Stomach (tissue), 9 donors: Measurements from ENCODE around the gene TRAF3. TPM values are rescaled to one million over a fixed set of nuclear protein-coding genes. Genes with fewer than 3 reads are reported as not detected.

Source experiments
- DNase-seq, 2 donors: peaks; one replicate each; pipeline versions ENCODE4 v3.0.0 to v3.0.0-alpha.2; 2013 to 2019
- H3K27ac ChIP-seq, 5 donors: fragments of 200-600 bp in 4 of 5; sonication (generic) in 4 of 5; one replicate each; pipeline ENCODE4 v1.5.1; 2013 to 2019; ENCODE audit warnings: mild to moderate bottlenecking in 1 of 5, moderate library complexity in 1 of 5
- H3K27me3 ChIP-seq, 3 donors: fragments of 200-600 bp; sonication (generic); one replicate each; pipeline ENCODE4 v1.5.1; 2017 to 2019; ENCODE audit warnings: mixed run types in 1 of 3
- H3K36me3 ChIP-seq, 4 donors: fragments of 200-600 bp; sonication (generic); 1 replicate in 3 of 4; 2 replicates in 1 of 4; pipeline ENCODE4 v1.5.1; 2016 to 2019
- H3K4me1 ChIP-seq, 4 donors: fragments of 200-600 bp; sonication (generic); one replicate each; pipeline ENCODE4 v1.5.1; 2016 to 2019
- H3K4me3 ChIP-seq, 4 donors: fragments of 200-600 bp; sonication (generic) in 3 of 4; one replicate each; pipeline ENCODE4 v1.5.1; 2016 to 2019; ENCODE audit warnings: mild to moderate bottlenecking in 1 of 4
- H3K9me3 ChIP-seq, 4 donors: fragments of 200-600 bp; sonication (generic); one replicate each; pipeline ENCODE4 v1.5.1; 2016 to 2019
- CTCF ChIP-seq, 7 experiments: fragments of 450-650 bp in 4 of 7; fragments of 200-600 bp in 3 of 7; sonication (generic) in 3 of 7; IDR thresholded peaks; one replicate each; pipeline ENCODE4 v1.5.1; 2016 to 2019; ENCODE audit warnings: antibody characterized with exemption in 7 of 7, control low read depth in 2 of 7, mild to moderate bottlenecking in 1 of 7
- EP300 ChIP-seq: sonication (generic); formaldehyde crosslinking; IDR thresholded peaks from one replicate; pipeline ENCODE4 v1.6.1; 2017; ENCODE audit warnings: antibody characterized with exemption
- POLR2A ChIP-seq, 4 donors: fragments of 450-650 bp; IDR thresholded peaks; one replicate each; pipeline ENCODE4 v1.6.1; 2016; ENCODE audit warnings: antibody characterized with exemption in 4 of 4, control low read depth in 2 of 4, mild to moderate bottlenecking in 1 of 4, moderate library complexity in 1 of 4
- POLR2AphosphoS5 ChIP-seq, 3 donors: sonication (generic); formaldehyde crosslinking; IDR thresholded peaks; one replicate each; pipeline ENCODE4 v1.6.1; 2016; ENCODE audit warnings: antibody characterized with exemption in 3 of 3
- WGBS, 5 donors: extraction: QIAGEN DNeasy Blood & Tissue Kit in 3 of 5; methylation state at CpG; one replicate each; pipeline versions ENCODE4 v1.1.5 to v1.1.7; 2013 to 2018; 5-methylcytosine and 5-hydroxymethylcytosine counted together
- intact Hi-C: fragments of 100-400 bp; cut with DNase I; formaldehyde crosslinking; loops from one replicate; pipeline ENCODE4 v1.15.1; 2023; ENCODE audit warnings: low total_unique reads
- polyA plus RNA-seq, 3 donors: library from polyadenylated mRNA; stranded (reverse); fragments of 200-250 nt; gene quantifications; one replicate each; pipeline ENCODE4 v1.2.3, GENCODE V29; 2013
- total RNA-seq, 5 donors: library from RNA; depleted of rRNA; stranded (reverse); fragments of >200 nt; gene quantifications; one replicate each; pipeline versions ENCODE4 v1.1.0 to v1.2.3, GENCODE V29; 2014 to 2016
- donor health status: healthy with polysubstance abuse.
- donor health status: Bipolar disorder and iron deficiency.
- donor health status: healthy.

The TRAF3 gene
- total and polyA plus RNA-seq, 8 donors, result 3.5 to 30.1 (median 6.3) TPM

- 93 to 98% (median 97%) methylated on average over 10 to 14 of the region's 14 CpGs for WGBS, 5 donors
- no peak for TF ChIP-seq POLR2AphosphoS5 (IDR thresholded peaks at IDR 0.05)
- TF ChIP-seq CTCF (IDR thresholded peaks at IDR 0.05), result no peak
- no peak for TF ChIP-seq EP300
- no peak for TF ChIP-seq POLR2A (IDR thresholded peaks at IDR 0.05)
- peaks cover 0 to 25% (median 13%) of the 10 kb centered on the region in 4 donors for H3K36me3 ChIP-seq
- no peaks in the 10 kb centered on the region for H3K4me1 ChIP-seq
- no peak overlapping the region for H3K4me3 ChIP-seq
- no peaks in the 10 kb centered on the region for H3K27me3 ChIP-seq
- H3K9me3 ChIP-seq, result no peaks in the 10 kb centered on the region
- intact Hi-C loops, result no loop called here
- no peak overlapping the region for H3K27ac ChIP-seq
- no peak for DNase-seq
Observed at GRCh38 chr14:102750376-102750775, 26.9 kb upstream of the TRAF3 start.

GRCh38 chr14:102751088-102751487, 26.2 kb upstream of the TRAF3 start:
- H3K4me3 ChIP-seq, result no peak overlapping the region
- intact Hi-C loops, result no loop called here
- WGBS, 5 donors, result 85 to 96% (median 91%) methylated on average over 12 to 16 of the region's 16 CpGs
- no peak for TF ChIP-seq CTCF (IDR thresholded peaks at IDR 0.05)
- TF ChIP-seq EP300, result no peak
- no peak for TF ChIP-seq POLR2AphosphoS5 (IDR thresholded peaks at IDR 0.05)
- TF ChIP-seq POLR2A (IDR thresholded peaks at IDR 0.05), result no peak
- peaks cover 0 to 18% (median 11%) of the 10 kb centered on the region in 4 donors for H3K36me3 ChIP-seq
- H3K27me3 ChIP-seq, result no peaks in the 10 kb centered on the region
- H3K4me1 ChIP-seq, result no peaks in the 10 kb centered on the region
- H3K9me3 ChIP-seq, result no peaks in the 10 kb centered on the region
- H3K27ac ChIP-seq, result no peak overlapping the region
- no peak for DNase-seq

- TF ChIP-seq CTCF (IDR thresholded peaks at IDR 0.05) (no peak), POLR2AphosphoS5 (IDR thresholded peaks at IDR 0.05) (no peak), POLR2A (IDR thresholded peaks at IDR 0.05) (no peak), EP300 (no peak)
- no peak overlapping the region for H3K27ac ChIP-seq
- 86 to 94% (median 90%) methylated on average over 13 to 14 of the region's 14 CpGs for WGBS, 5 donors
- no peaks in the 10 kb centered on the region for H3K4me1 ChIP-seq
- no peak overlapping the region for H3K4me3 ChIP-seq
- no peaks in the 10 kb centered on the region for H3K27me3 ChIP-seq
- intact Hi-C loops, result no loop called here
- no peaks in the 10 kb centered on the region for H3K9me3 ChIP-seq
- DNase-seq, result no peak
- peaks cover 0 to 6% (median 5%) of the 10 kb centered on the region in 4 donors for H3K36me3 ChIP-seq
Observed at GRCh38 chr14:102752239-102752847, 24.9 kb upstream of the TRAF3 start.

GRCh38 chr14:102754370-102755262, 22.6 kb upstream of the TRAF3 start:
- intact Hi-C loops, result no loop called here

More at GRCh38 chr14:102754370-102755262, 22.6 kb upstream of the TRAF3 start:
- H3K36me3 ChIP-seq, result no peaks in the 10 kb centered on the region
- H3K4me3 ChIP-seq, result no peak overlapping the region
- no peak for DNase-seq
- H3K27me3 ChIP-seq, result no peaks in the 10 kb centered on the region
- H3K4me1 ChIP-seq, result no peaks in the 10 kb centered on the region
- no peaks in the 10 kb centered on the region for H3K9me3 ChIP-seq
- H3K27ac ChIP-seq, result no peak overlapping the region
- TF ChIP-seq POLR2A (IDR thresholded peaks at IDR 0.05) (no peak), EP300 (no peak), CTCF (IDR thresholded peaks at IDR 0.05) (no peak), POLR2AphosphoS5 (IDR thresholded peaks at IDR 0.05) (no peak)
- WGBS, 5 donors, result 85 to 90% (median 89%) methylated on average over 17 of the region's 17 CpGs
